ENCODE data around the gene CHRM5. TPM values are rescaled to one million over a fixed set of nuclear protein-coding genes. Genes with fewer than 3 reads are reported as not detected.

Gene CHRM5
- total and polyA plus RNA-seq, 9 of the 15 experiments (the other 6 are each of a cell fraction or from before 2014, with no cell fraction given): not detected

DNA sequence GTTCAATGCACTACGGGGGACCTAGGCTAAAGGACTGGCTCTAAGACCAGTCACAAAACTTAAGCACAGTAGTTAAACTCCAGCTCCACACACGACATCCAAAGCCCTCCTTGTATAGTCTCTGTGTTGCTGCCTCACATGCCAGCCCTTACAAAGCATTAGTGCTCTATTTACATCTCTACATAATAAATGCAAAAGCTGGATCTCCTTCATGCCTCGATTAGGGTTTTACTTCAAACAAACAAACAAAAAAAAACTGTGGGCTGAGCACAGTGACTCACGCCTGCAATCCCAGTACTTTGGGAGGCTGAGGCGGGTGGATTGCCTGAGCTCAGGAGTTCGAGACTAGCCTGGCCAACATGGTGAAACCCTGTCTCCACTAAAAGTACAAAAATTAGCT is 143.2 kb downstream of the CHRM5 start:
- BruUV-seq (replicated peaks): no TSS peak
- intact Hi-C loops (cut with micrococcal nuclease) (no loop called here), in situ Hi-C loops (cut with MboI) (no loop called here)

More for the DNA sequence above, 143.2 kb downstream of the CHRM5 start:
- TF ChIP-seq TARDBP (IDR thresholded peaks at IDR 0.05) (no peak), ZNF583 (CRISPR knock-in tag; IDR thresholded peaks at IDR 0.05) (no peak), NFRKB (IDR thresholded peaks at IDR 0.05; ENCODE audit: low read depth) (no peak), ZNF830 (CRISPR knock-in tag; IDR thresholded peaks at IDR 0.05) (no peak), BRCA1 (IDR thresholded peaks at IDR 0.05) (no peak), BRCA1 (CRISPR knock-in tag; IDR thresholded peaks at IDR 0.05) (no peak), MIER1 (IDR thresholded peaks at IDR 0.05; ENCODE audit: low read depth) (no peak), CXXC5 (CRISPR knock-in tag; IDR thresholded peaks at IDR 0.05) (no peak), MTA3 (IDR thresholded peaks at IDR 0.05; ENCODE audit: borderline replicate concordance) (no peak), IFI16 (CRISPR knock-in tag; IDR thresholded peaks at IDR 0.05) (no peak), MYC (IDR thresholded peaks at IDR 0.05; ENCODE audit: low read depth, low read length) (no peak), MYC (CRISPR knock-in tag; IDR thresholded peaks at IDR 0.05; ENCODE audit: borderline replicate concordance, low read depth) (no peak), TAF1 (IDR thresholded peaks at IDR 0.05; ENCODE audit: control insufficient read depth, extremely low read depth, insufficient read depth, low read length, severe bottlenecking) (no peak), NUFIP1 (IDR thresholded peaks at IDR 0.05; ENCODE audit: partially characterized antibody) (no peak), SRSF1 (IDR thresholded peaks at IDR 0.05; ENCODE audit: low read depth, low read length) (no peak), SRF (CRISPR knock-in tag; IDR thresholded peaks at IDR 0.05) (no peak)
- TF ChIP-seq, protein P1, sequence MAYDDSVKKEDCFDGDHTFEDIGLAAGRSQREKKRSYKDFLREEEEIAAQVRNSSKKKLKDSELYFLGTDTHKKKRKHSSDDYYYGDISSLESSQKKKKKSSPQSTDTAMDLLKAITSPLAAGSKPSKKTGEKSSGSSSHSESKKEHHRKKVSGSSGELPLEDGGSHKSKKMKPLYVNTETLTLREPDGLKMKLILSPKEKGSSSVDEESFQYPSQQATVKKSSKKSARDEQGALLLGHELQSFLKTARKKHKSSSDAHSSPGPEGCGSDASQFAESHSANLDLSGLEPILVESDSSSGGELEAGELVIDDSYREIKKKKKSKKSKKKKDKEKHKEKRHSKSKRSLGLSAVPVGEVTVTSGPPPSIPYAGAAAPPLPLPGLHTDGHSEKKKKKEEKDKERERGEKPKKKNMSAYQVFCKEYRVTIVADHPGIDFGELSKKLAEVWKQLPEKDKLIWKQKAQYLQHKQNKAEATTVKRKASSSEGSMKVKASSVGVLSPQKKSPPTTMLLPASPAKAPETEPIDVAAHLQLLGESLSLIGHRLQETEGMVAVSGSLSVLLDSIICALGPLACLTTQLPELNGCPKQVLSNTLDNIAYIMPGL (CRISPR knock-in tag; IDR thresholded peaks at IDR 0.05): no peak
- TF ChIP-seq, protein P2, sequence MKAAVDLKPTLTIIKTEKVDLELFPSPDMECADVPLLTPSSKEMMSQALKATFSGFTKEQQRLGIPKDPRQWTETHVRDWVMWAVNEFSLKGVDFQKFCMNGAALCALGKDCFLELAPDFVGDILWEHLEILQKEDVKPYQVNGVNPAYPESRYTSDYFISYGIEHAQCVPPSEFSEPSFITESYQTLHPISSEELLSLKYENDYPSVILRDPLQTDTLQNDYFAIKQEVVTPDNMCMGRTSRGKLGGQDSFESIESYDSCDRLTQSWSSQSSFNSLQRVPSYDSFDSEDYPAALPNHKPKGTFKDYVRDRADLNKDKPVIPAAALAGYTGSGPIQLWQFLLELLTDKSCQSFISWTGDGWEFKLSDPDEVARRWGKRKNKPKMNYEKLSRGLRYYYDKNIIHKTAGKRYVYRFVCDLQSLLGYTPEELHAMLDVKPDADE (conservative IDR thresholded peaks at IDR 0.05; ENCODE audit: control insufficient read depth, low read depth, low read length): no peak
- TF ChIP-seq, protein P3, sequence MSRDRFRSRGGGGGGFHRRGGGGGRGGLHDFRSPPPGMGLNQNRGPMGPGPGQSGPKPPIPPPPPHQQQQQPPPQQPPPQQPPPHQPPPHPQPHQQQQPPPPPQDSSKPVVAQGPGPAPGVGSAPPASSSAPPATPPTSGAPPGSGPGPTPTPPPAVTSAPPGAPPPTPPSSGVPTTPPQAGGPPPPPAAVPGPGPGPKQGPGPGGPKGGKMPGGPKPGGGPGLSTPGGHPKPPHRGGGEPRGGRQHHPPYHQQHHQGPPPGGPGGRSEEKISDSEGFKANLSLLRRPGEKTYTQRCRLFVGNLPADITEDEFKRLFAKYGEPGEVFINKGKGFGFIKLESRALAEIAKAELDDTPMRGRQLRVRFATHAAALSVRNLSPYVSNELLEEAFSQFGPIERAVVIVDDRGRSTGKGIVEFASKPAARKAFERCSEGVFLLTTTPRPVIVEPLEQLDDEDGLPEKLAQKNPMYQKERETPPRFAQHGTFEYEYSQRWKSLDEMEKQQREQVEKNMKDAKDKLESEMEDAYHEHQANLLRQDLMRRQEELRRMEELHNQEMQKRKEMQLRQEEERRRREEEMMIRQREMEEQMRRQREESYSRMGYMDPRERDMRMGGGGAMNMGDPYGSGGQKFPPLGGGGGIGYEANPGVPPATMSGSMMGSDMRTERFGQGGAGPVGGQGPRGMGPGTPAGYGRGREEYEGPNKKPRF (IDR thresholded peaks at IDR 0.05; ENCODE audit: low read depth, low read length): no peak
- ChIA-PET POLR2A (interaction anchor here (0.7 to 2.6 kb wide), 4 partner anchors 13 to 99 kb away, joined by 5 to 12 read pairs (median 6); partner anchors contain the start of gene KATNBL1), CTCF (ENCODE audit: low intra/inter-chr PET ratio) (interaction anchor here (2.6 kb wide), 1 partner anchor 99 kb away, joined by 18 read pairs; the partner anchor contains the start of gene KATNBL1)
- H4K20me1 ChIP-seq (replicated peaks; ENCODE audit: control insufficient read depth, insufficient read depth, low read length): no peaks in the 10 kb centered on the region
- H3K9me1 ChIP-seq (ENCODE audit: control insufficient read depth, insufficient read depth, low read length): no peaks in the 10 kb centered on the region
- ATAC-seq: no peak
- H3K27ac ChIP-seq (ENCODE audit: extremely low read depth, low read depth, low read length): no peak overlapping the region
- FAIRE-seq: no peak
- DNase-seq (ENCODE audit: extremely low read depth in 1 of 4, low spot score in 3 of 4): no peak
- peak overlapping the region; percentile 43 for H2AFZ ChIP-seq (ENCODE audit: low read depth, low read length)
- no peak overlapping the region for H3K4me3 ChIP-seq
- 27% methylated on average over 6 of the region's 6 CpGs for WGBS (ENCODE audit: insufficient coverage, low coverage, missing lambda C conversion rate)
- no peaks in the 10 kb centered on the region for H3K27me3 ChIP-seq (ENCODE audit: control insufficient read depth in 2 of 2, insufficient read depth in 2 of 2, low read length in 2 of 2)
- no peak overlapping the region for H3K9ac ChIP-seq (ENCODE audit: insufficient read depth in 1 of 2, low read depth in 2 of 2, low read length in 2 of 2)
- H3K4me2 ChIP-seq (ENCODE audit: insufficient read depth, low read length): no peak overlapping the region
- H3K9me3 ChIP-seq (replicated peaks; ENCODE audit: control insufficient read depth, insufficient read depth, low read depth, low read length): no peaks in the 10 kb centered on the region
- H3K36me3 ChIP-seq (ENCODE audit: control insufficient read depth, insufficient read depth, low read length): no peaks in the 10 kb centered on the region
- H3K79me2 ChIP-seq (ENCODE audit: control insufficient read depth, insufficient read depth, low read length): no peaks in the 10 kb centered on the region
- H3K4me1 ChIP-seq (replicated peaks in 1 of 2; ENCODE audit: control insufficient read depth in 2 of 2, insufficient read depth in 2 of 2, low read length in 2 of 2): no peaks in the 10 kb centered on the region

Data from K562 (cell line).